ENCODE results near the gene SF3B2. TPM values are rescaled to one million over a fixed set of nuclear protein-coding genes. Genes with fewer than 3 reads are reported as not detected.

Gene SF3B2
- total RNA-seq, 6 donors from 2014 or later = 142 to 193 (median 173) TPM

- peaks cover 0 to 8% (median 6%) of the 10 kb centered on the region in 4 donors for H3K4me1 ChIP-seq
- no peak overlapping the region for H3K4me3 ChIP-seq
- H3K36me3 ChIP-seq = no peaks in the 10 kb centered on the region
- no peak overlapping the region for H3K27ac ChIP-seq
- WGBS, 2 donors = 94 to 96% methylated on average over 49 to 81 of the region's 81 CpGs
- no peaks in the 10 kb centered on the region for H3K27me3 ChIP-seq
- peak in 1 of 2 donors; percentile 85 for DNase-seq
- no peaks in the 10 kb centered on the region for H3K9me3 ChIP-seq
- no peak for TF ChIP-seq EP300 (IDR thresholded peaks at IDR 0.05)
- no peak for ATAC-seq (ENCODE audit: low FRiP score in 2 of 2)
These were observed 9.8 kb upstream of the SF3B2 start for GRCh38 chr11:66042227-66042995.

- H3K27me3 ChIP-seq = peaks cover 0 to 2% (median under 1%) of the 10 kb centered on the region in 4 donors
- H3K9me3 ChIP-seq = no peaks in the 10 kb centered on the region
- no peak overlapping the region for H3K27ac ChIP-seq
- no peak overlapping the region for H3K4me3 ChIP-seq
- peak in 1 of 2 donors; percentile 83 for DNase-seq
- no peak for ATAC-seq (ENCODE audit: low FRiP score in 2 of 2)
- H3K4me1 ChIP-seq = peaks cover 0 to 8% (median 6%) of the 10 kb centered on the region in 4 donors
- 96% methylated on average over 69 to 88 of the region's 88 CpGs for WGBS, 2 donors
- TF ChIP-seq EP300 (IDR thresholded peaks at IDR 0.05) = no peak
- no peak for TF ChIP-seq POLR2AphosphoS5 (IDR thresholded peaks at IDR 0.05)
- TF ChIP-seq POLR2A (IDR thresholded peaks at IDR 0.05) = no peak
- no peak for TF ChIP-seq CTCF (IDR thresholded peaks at IDR 0.05)
- H3K36me3 ChIP-seq = no peaks in the 10 kb centered on the region
These were observed 8.9 kb upstream of the SF3B2 start for GRCh38 chr11:66042996-66043906.

GRCh38 chr11:66044757-66045156 is 7.4 kb upstream of the SF3B2 start:
- DNase-seq (no peak), ATAC-seq (ENCODE audit: low FRiP score in 2 of 2) (no peak)
- Histone ChIP-seq H3K36me3 (no peaks in the 10 kb centered on the region), H3K9me3 (no peaks in the 10 kb centered on the region), H3K4me1 (peaks cover 4 to 14% (median 11%) of the 10 kb centered on the region in 4 donors), H3K27me3 (peaks cover 0 to 15% (median 7%) of the 10 kb centered on the region in 4 donors), H3K4me3 (no peak overlapping the region), H3K27ac (no peak overlapping the region)
- 57 to 70% methylated on average over 6 of the region's 6 CpGs for WGBS, 2 donors
- TF ChIP-seq EP300 (IDR thresholded peaks at IDR 0.05) = no peak
- no peak for TF ChIP-seq POLR2AphosphoS5 (IDR thresholded peaks at IDR 0.05)
- no peak for TF ChIP-seq POLR2A (IDR thresholded peaks at IDR 0.05)
- no peak for TF ChIP-seq CTCF (IDR thresholded peaks at IDR 0.05)

- peak; percentile 79 to 96 (median 89) for TF ChIP-seq CTCF (IDR thresholded peaks at IDR 0.05)
- TF ChIP-seq POLR2A (IDR thresholded peaks at IDR 0.05) = no peak
- Histone ChIP-seq H3K27me3 (peaks cover 0 to 15% (median 7%) of the 10 kb centered on the region in 4 donors), H3K4me1 (peaks cover 4 to 14% (median 11%) of the 10 kb centered on the region in 4 donors), H3K27ac (no peak overlapping the region), H3K9me3 (no peaks in the 10 kb centered on the region), H3K4me3 (no peak overlapping the region), H3K36me3 (no peaks in the 10 kb centered on the region)
- DNase-seq = peak; percentile 75 to 90
- ATAC-seq (ENCODE audit: low FRiP score in 2 of 2) = peak; percentile 79 to 91
- WGBS, 2 donors = 10 to 42% methylated on average over 4 to 6 of the region's 11 CpGs
These were observed 7.0 kb upstream of the SF3B2 start for GRCh38 chr11:66045177-66045639.

GRCh38 chr11:66046901-66047300 is 5.3 kb upstream of the SF3B2 start:
- DNase-seq (no peak), ATAC-seq (ENCODE audit: low FRiP score in 2 of 2) (no peak)
- WGBS, 2 donors = 93% methylated on average over 3 of the region's 3 CpGs
- Histone ChIP-seq H3K4me3 (no peak overlapping the region), H3K36me3 (no peaks in the 10 kb centered on the region), H3K4me1 (peaks cover 12 to 25% (median 18%) of the 10 kb centered on the region in 4 donors), H3K27me3 (peaks cover 0 to 15% (median 7%) of the 10 kb centered on the region in 4 donors), H3K27ac (no peak overlapping the region), H3K9me3 (no peaks in the 10 kb centered on the region)
- TF ChIP-seq POLR2A (IDR thresholded peaks at IDR 0.05) (no peak), CTCF (IDR thresholded peaks at IDR 0.05) (no peak), POLR2AphosphoS5 (IDR thresholded peaks at IDR 0.05) (no peak), EP300 (IDR thresholded peaks at IDR 0.05) (no peak)

Data from upper lobe of left lung (tissue), 6 donors.